GM19351 (cell line): ENCODE data around the gene DDX20.
A peak's percentile ranks its signal among the peaks of the same experiment; 100 is the strongest.

ENCODE experiments used
- ATAC-seq: cut with Tn5 transposase; IDR thresholded peaks from one replicate; pipeline ENCODE4 v1.9.1; 2021; ENCODE audit warnings: mild to moderate bottlenecking, moderate library complexity; ENCODE audit not compliant: unreplicated experiment

Gene DDX20, protein sequence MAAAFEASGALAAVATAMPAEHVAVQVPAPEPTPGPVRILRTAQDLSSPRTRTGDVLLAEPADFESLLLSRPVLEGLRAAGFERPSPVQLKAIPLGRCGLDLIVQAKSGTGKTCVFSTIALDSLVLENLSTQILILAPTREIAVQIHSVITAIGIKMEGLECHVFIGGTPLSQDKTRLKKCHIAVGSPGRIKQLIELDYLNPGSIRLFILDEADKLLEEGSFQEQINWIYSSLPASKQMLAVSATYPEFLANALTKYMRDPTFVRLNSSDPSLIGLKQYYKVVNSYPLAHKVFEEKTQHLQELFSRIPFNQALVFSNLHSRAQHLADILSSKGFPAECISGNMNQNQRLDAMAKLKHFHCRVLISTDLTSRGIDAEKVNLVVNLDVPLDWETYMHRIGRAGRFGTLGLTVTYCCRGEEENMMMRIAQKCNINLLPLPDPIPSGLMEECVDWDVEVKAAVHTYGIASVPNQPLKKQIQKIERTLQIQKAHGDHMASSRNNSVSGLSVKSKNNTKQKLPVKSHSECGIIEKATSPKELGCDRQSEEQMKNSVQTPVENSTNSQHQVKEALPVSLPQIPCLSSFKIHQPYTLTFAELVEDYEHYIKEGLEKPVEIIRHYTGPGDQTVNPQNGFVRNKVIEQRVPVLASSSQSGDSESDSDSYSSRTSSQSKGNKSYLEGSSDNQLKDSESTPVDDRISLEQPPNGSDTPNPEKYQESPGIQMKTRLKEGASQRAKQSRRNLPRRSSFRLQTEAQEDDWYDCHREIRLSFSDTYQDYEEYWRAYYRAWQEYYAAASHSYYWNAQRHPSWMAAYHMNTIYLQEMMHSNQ

GRCh38 chr1:111755331-111756123, at the start of gene DDX20:
DDX20 (plus strand) TSS chr1:111755901; CDS start chr1:111755925, 24 bp downstream.
- ATAC-seq: peak; percentile 87

GRCh38 chr1:111706921-111707320, 48.8 kb upstream of the DDX20 start:
- no peak for ATAC-seq

DNA sequence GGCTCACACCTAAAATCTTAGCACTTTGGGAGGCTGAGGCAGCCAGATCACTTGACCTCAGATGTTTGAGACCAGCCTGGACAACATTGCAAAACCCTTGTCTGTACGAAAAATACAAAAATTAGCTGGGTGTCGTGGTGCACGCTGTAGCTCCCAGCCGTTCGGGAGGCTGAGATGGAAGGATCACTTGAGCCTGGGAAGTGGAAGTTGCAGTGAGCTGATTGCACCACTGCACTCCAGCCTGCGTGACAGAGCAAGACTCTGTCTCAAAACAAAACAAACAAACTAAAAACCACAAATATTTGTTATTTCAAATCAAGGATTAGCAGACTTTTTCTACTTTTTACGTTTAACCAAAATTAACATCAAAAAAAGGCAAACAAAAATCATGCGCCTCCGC, 47.8 kb upstream of the DDX20 start:
- no peak for ATAC-seq

GRCh38 chr1:111709986-111710385, 45.7 kb upstream of the DDX20 start:
- no peak for ATAC-seq

DNA sequence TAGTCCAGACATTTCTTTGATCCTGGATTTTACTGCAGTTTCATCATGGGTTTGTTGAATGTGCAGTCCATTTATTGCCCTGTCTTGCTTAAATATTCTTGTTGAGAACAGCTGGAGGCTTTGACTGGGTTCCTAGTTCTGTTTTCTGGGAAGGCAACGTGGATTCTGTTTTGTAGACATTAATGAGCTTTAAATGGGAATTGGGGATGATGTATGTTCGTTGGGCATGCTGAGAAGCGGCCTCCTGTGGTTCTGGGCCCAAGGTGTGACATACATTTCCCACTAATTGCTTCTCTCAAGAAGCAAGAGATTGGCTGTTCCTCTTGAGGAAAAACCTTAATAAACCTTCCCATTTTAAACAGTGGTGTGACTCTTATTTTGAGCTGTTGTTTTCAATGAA, 39.4 kb upstream of the DDX20 start:
- ATAC-seq: no peak

DNA sequence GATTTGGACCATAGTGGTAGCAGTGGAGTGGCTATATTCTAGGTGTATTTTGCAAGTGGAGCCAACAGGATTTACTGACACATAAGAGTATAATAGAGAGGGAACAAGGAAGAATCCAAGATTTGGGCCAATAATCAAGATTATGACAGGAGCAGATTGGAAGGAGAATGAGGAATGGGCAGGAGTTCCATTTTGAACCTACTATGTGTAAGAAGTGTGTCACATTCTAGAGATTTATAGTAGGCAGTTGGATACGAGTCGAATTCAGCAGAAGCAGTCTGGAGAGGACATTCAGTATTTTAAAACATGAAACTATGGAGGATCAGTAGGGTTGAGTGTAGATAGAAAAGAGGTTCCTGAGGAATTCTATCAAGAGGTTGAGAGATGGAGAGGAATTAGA, 38.3 kb upstream of the DDX20 start:
- no peak for ATAC-seq

DNA sequence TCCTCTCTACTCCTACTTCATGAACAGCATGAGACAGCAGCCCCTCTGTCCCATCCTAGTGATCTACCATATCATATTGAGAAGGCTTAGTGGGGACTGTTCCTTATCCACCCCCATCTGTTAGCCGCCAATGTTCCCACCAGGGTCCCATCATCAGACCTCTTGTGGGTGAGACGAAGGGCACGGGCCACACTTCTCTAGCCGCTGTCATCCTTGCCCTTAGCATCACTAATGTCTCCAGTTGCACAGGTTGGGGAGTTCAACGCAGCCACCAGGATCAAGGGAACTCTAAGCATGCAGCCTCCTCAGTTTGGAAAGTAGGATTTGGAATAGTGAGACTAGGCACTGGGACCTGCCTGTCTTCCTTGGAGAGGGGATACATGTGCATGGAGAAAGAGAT, 36.6 kb upstream of the DDX20 start:
- ATAC-seq: no peak

DNA sequence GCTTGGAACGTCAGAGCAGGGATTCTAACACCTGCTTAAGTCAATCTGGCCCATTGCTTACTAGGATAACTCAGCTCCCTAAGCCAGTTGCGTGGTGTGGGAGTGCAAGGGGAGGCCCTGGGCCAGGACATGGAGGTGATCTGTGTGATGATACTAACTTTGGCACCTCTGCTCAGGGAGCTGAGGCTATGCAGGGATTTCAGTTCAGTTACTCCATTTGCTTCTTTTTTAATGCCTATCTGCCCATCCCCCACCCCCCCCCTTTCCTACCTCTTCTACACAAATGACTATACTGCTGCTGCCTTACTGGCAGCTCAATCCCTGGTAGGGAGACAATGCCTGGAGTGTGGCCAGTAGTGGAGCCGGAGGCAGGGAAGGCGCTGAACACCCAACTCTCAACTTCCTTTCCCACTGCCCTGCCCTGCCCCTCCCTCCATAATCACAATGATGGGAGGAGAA, 36.0 kb upstream of the DDX20 start:
- no peak for ATAC-seq

GRCh38 chr1:111720274-111720976, 35.3 kb upstream of the DDX20 start:
- ATAC-seq: no peak

DNA sequence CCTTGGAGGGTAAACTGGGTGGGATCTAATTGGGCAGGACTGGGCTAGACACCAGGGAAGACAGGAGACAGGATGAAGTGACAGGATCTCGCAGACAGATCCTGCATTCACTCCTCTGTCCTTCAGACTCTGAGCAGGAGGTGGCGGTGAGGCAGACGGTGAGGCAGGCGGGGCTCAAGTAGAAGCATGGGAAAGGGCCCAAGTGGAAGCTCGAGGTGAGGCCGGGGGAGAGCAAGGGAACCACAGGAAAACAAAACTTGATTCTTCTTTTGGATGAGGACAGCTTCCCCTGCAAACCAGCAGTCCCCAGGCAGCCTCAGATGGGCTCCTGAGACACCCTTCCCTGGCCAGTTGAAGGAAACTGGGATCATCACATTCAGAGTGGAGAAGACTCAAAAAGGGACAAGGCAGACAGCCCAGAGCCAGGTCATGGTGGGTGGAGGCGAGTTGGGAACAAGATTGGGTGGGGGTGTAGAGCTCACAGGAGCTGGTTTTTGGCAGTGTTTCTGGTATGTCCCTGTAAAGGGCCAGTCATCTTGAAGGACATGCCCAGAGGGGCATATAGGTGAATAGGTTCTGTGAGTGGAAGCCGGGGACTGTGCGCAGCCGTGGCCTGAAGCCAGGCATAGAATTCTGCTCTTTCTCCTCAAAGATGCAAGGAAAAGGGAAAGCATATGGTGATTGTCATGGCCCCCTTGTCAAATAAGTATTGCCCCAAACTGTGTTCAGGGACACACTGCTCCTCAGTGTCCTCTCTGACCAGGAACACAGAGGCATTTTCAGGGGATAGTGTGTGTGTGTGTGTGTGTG, 34.5 kb upstream of the DDX20 start:
- ATAC-seq: no peak

DNA sequence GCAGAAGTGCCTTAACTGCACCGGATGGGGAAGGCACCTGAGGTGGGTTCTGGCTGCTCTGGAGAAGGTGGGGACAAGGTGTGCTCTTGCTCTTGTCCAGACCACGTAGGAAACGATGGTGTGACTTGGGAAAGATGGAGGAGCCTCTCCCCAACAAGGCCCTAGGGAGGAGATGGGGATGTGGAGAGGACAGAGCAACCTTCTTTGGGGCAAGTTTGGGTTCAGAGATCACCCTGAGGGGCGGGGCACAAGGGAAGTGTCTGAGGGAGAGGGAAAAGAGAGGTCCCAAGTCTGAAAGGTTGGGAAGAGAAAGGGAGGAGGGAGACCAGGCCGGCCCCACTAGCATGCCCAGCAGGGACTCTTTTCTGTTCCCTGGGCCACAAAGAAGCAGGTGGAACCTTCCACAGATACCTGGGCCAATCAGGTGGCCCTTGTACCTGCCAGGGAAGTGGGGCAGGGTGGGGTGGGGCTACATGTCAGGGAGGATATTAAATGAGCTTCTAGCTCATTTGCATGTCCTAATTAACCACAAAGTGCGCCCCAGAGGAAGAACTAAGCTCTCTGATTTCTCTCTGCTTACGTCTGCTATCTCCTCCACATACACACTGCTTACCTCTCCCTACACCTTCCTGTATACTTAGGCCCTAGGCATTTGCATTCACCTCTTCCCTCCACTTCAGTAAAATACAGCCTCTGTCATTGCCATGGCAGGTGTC, 32.5 kb upstream of the DDX20 start:
- no peak for ATAC-seq

- ATAC-seq: no peak
Observed at GRCh38 chr1:111723871-111724270, 31.8 kb upstream of the DDX20 start.

DNA sequence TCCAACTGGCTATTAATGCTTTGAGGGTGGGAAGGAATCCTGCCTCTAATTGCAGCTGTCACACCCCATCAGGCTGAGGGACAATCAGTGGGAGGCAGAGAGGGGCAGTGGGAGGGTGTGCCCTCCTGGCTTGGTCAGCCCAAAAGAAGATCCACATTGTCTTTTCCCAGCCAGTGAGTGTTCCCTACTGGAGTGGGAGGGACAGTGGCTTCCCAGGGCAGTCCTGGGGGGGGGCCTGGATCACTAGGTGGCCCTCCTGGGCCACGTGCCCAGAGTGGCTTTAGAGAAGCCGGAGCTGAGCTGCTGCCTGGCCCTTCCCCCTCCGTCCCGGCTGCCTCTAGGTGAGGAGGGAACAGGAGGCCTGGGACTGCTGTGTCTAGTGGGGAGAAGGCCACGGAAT, 30.5 kb upstream of the DDX20 start:
- ATAC-seq: no peak

DNA sequence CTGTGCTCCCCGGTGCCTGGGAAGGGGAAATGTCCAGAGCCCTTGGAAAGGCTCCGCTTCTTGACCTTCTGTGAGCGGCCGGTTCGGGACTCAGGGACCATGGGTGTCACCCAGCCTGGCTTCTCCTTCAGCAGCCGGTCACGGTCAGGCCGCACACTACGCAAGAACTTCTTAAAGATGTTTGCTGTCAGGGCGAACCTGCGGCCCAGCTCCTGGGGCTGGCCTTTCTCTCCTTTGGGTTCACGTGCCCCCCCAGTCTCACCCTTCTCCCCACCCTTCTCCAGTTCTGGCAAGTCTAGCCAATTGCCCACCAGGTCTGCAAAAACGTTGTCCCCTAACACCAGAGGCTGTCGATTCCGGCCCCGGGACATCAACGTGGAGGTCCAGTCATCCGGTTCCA, 28.6 kb upstream of the DDX20 start:
- ATAC-seq: no peak

DNA sequence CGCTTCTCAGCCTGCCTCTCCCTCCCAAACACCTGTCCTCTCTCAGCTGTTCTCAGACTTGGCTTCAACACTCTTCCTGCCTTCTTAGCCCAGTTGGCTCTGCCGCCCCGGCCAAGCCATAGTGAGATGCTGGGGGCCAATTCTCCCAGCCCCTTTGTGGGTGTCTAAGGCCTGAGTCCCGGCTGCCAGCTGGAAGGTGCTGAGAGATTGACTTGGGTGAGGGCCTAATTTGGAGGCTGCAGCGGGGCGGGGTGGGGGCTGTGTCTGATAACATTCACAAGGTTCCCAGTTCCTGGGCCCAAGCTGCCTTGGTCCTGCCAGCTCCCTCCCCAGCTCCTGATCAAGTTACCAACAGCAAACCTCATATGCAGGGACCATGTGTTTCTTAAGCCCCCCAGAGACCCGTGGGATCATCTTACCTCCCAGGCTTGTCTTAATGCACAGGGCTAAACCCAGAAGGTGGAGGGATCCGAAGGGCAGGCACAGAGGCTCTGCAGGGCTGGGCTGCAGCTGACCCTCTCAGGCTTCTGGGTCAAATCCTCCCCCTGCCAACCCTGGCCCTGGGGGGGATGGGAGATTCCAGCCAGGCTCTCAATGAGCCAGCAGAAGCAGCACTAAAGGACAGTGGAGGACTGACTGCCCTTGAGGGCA, 26.3 kb upstream of the DDX20 start:
- ATAC-seq: no peak

- no peak for ATAC-seq
Observed at GRCh38 chr1:111729946-111730681, 25.6 kb upstream of the DDX20 start.

- no peak for ATAC-seq
Observed at GRCh38 chr1:111730706-111731105, 25.0 kb upstream of the DDX20 start.

- no peak for ATAC-seq
Observed at GRCh38 chr1:111731956-111732355, 23.7 kb upstream of the DDX20 start.
